ENCODE results near the gene KIF14. TPM values are rescaled to one million over a fixed set of nuclear protein-coding genes. Genes with fewer than 3 reads are reported as not detected.
A peak's percentile ranks its signal among the peaks of the same experiment; 100 is the strongest.

Gene KIF14
- total and polyA plus RNA-seq, 2 of the 8 experiments (the other 6 are each of a cell fraction or from before 2014, with no cell fraction given) = 2.6 to 23.3 TPM

DNA sequence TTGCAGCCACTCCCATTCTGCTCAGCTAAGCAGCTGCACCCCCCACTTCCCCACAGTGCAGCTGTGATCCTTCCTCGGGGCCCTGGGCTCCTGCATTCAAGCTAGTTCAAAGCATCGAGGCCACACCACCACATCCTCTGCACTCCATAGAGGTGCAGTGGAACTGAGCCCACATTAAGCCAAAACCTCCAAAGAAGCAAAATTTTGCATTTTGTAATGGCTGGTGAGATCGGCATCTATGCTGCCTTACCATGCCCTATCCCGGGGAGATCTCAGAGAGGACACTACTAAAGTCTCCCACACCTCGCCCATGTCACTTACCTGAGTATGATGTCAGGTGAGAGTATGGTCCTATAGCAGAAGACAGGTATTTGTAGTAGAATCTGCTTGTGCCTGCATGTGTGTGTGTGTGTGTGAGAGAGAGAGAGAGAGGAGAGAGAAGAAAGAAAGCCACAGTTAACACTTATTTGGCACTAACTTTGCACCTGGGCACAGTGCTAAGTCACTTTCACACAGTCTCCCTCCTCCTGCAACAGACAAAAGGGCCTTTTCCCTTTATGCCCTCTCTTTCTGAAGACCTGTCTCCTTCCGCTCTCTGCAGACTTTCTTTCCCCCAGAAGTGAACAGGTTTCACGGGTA, 89.8 kb downstream of the KIF14 start:
- H3K4me1 ChIP-seq (replicated peaks in 1 of 4; ENCODE audit: control insufficient read depth in 3 of 4, insufficient read depth in 4 of 4, low read length in 3 of 4) = peaks cover 0 to 4% (median 0%) of the 10 kb centered on the region in 4 experiments; a peak in 2 of 7 replicates
- FAIRE-seq (no peak), DNase-seq (ENCODE audit: low read depth in 1 of 2, low spot score in 2 of 2) (no peak)
- H3K27ac ChIP-seq (ENCODE audit: low read depth, low read length) = no peak overlapping the region
- no peak overlapping the region for H2BK20ac ChIP-seq (ENCODE audit: low read length)
- WGBS, 2 experiments (ENCODE audit: extremely low coverage in 1 of 2, insufficient coverage in 1 of 2, insufficient read length in 1 of 2, insufficient replicate concordance in 2 of 2, low coverage in 1 of 2, low lambda C conversion rate in 2 of 2, missing lambda C conversion rate in 1 of 2) = 81% methylated on average over 7 of the region's 7 CpGs; no CpG with 5 or more reads in 1 of the 2 experiments
- no peaks in the 10 kb centered on the region for H3K79me2 ChIP-seq (ENCODE audit: control insufficient read depth in 1 of 2, insufficient read depth in 2 of 2, low read length in 2 of 2)
- H3K4ac ChIP-seq (replicated peaks; ENCODE audit: insufficient read length, low read depth, low read length) = no peak overlapping the region
- no peak overlapping the region for H2AK5ac ChIP-seq (ENCODE audit: low read depth, low read length)
- H3K4me3 ChIP-seq (ENCODE audit: extremely low read depth in 1 of 4, insufficient read depth in 2 of 4, low read depth in 3 of 4, low read length in 4 of 4) = no peak overlapping the region
- H3K56ac ChIP-seq (replicated peaks; ENCODE audit: insufficient read length, low read depth, low read length) = no peak overlapping the region
- no peaks in the 10 kb centered on the region for H3K9me3 ChIP-seq (ENCODE audit: insufficient read depth in 2 of 2, low read depth in 1 of 2, low read length in 1 of 2)
- H3K79me1 ChIP-seq (ENCODE audit: low read depth, low read length) = no peaks in the 10 kb centered on the region
- no peak overlapping the region for H3K18ac ChIP-seq (ENCODE audit: extremely low read depth, low read length)
- H3K4me2 ChIP-seq (ENCODE audit: insufficient read depth in 1 of 2, low read depth in 2 of 2, low read length in 2 of 2) = no peak overlapping the region
- CTCF ChIA-PET (ENCODE audit: partially characterized antibody) = no interaction called here
- no peak overlapping the region for H2BK5ac ChIP-seq (ENCODE audit: low read depth, low read length)
- no peaks in the 10 kb centered on the region for H4K20me1 ChIP-seq (replicated peaks in 1 of 2; ENCODE audit: control insufficient read depth in 1 of 2, insufficient read depth in 2 of 2, low read length in 2 of 2)
- no peak overlapping the region for H3K9ac ChIP-seq (replicated peaks in 1 of 4; ENCODE audit: extremely low read depth in 1 of 4, low read depth in 3 of 4, low read length in 3 of 4)
- peak overlapping the region; percentile 55; the same call in 1 of the 2 replicates for H2AFZ ChIP-seq (ENCODE audit: low read length)
- POLR2A ChIA-PET (ENCODE audit: partially characterized antibody) = no interaction called here
- H3K27me3 ChIP-seq (replicated peaks in 1 of 4; ENCODE audit: control insufficient read depth in 3 of 4, extremely low read depth in 1 of 4, insufficient read depth in 3 of 4, low read length in 3 of 4) = no peaks in the 10 kb centered on the region
- no peak overlapping the region for H2BK15ac ChIP-seq (ENCODE audit: low read length)
- H3K23ac ChIP-seq (ENCODE audit: insufficient read length) = no peak overlapping the region
- H2BK12ac ChIP-seq (ENCODE audit: low read depth, low read length) = no peak overlapping the region
- H3K14ac ChIP-seq (ENCODE audit: insufficient read length) = no peak overlapping the region
- H4K91ac ChIP-seq (replicated peaks; ENCODE audit: insufficient read length, low read length) = no peak overlapping the region
- H4K5ac ChIP-seq (ENCODE audit: insufficient read length, low read depth, low read length) = no peak overlapping the region
- no peaks in the 10 kb centered on the region for H3K36me3 ChIP-seq (ENCODE audit: control insufficient read depth in 2 of 4, insufficient read depth in 4 of 4, low read length in 3 of 4)
- no peak overlapping the region for H4K8ac ChIP-seq (ENCODE audit: extremely low read depth, insufficient read depth, low read length)
- H3K23me2 ChIP-seq (ENCODE audit: low read depth, low read length) = no peaks in the 10 kb centered on the region
- no peak overlapping the region for H2BK120ac ChIP-seq (replicated peaks; ENCODE audit: low read depth, low read length)

Data from H1 (cell line).